Measurements from ENCODE around the gene LYRM2. TPM values are rescaled to one million over a fixed set of nuclear protein-coding genes. Genes with fewer than 3 reads are reported as not detected.
"Not testable (repeated sequence)": the region's sequence is repeated elsewhere in the genome, so short reads cannot be mapped to it uniquely, and the experiment has no call there.

Gene LYRM2
- polyA plus RNA-seq, 4 donors, result 8.3 to 41.8 (median 22.0) TPM

DNA sequence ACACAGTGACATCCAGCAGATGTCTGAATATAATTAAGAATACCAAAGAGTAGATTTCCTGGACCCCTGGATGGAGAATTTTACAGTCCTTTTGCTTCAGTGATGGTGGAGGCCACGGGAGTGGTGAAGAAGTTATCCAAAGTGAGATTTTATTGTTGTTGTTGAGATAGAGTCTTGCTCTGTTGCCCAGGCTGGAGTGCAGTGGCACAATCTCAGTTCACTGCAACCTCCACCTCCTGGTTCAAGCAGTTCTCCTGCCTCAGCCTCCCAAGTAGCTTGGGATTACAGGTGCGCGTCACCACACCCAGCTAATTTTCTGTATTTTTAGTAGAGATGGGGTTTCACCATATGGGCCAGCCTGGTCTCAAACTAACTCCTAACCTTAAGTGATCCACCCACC, 3.0 kb upstream of the LYRM2 start:
- H3K36me3 ChIP-seq (ENCODE audit: control insufficient read depth in 3 of 3, insufficient read depth in 2 of 3, low read depth in 1 of 3, low read length in 3 of 3); H3K9me3 ChIP-seq (ENCODE audit: control insufficient read depth in 2 of 2, insufficient read depth in 1 of 2, low read depth in 1 of 2, low read length in 1 of 2); H3K4me3 ChIP-seq (ENCODE audit: low read depth in 1 of 3, low read length in 3 of 3); DNase-seq; H3K27me3 ChIP-seq (ENCODE audit: control insufficient read depth in 3 of 3, insufficient read depth in 3 of 3, low read length in 3 of 3); H3K27ac ChIP-seq (ENCODE audit: low read depth in 1 of 3, low read length in 2 of 3); H3K4me1 ChIP-seq (ENCODE audit: control insufficient read depth in 3 of 3, insufficient read depth in 2 of 3, low read depth in 1 of 3, low read length in 2 of 3); FAIRE-seq: not testable (repeated sequence)
- 96 to 98% (median 97%) methylated on average over 3 of the region's 3 CpGs for WGBS, 3 donors

DNA sequence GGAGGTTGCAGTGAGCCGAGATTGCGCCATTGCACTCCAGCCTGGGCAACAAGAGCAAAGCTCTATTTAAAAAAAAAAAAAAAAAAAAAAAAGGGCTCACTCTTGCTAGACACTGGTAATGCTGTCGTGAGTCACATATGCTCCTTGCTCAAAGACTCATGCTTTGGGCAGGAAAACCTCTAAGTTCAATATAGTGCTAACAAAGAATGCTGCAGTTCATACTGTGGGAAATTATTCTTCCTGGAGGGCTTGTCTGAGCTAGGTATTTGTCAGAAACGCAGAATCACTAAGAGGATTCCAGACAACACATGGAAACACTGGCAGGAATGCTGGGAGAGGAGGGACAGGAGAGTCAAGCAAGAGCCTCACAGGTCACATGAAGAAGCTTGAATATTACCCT, 2.3 kb upstream of the LYRM2 start:
- FAIRE-seq, result no peak
- H3K4me3 ChIP-seq (ENCODE audit: low read depth in 1 of 3, low read length in 3 of 3), result no peak overlapping the region
- peaks cover 0 to 6% (median 4%) of the 10 kb centered on the region in 3 donors for H3K4me1 ChIP-seq (ENCODE audit: control insufficient read depth in 3 of 3, insufficient read depth in 2 of 3, low read depth in 1 of 3, low read length in 2 of 3)
- H3K27me3 ChIP-seq (ENCODE audit: control insufficient read depth in 3 of 3, insufficient read depth in 3 of 3, low read length in 3 of 3), result no peaks in the 10 kb centered on the region
- no peak for DNase-seq
- 90 to 97% (median 91%) methylated on average over 4 of the region's 4 CpGs for WGBS, 3 donors
- peaks cover 0 to 13% (median 4%) of the 10 kb centered on the region in 3 donors for H3K36me3 ChIP-seq (ENCODE audit: control insufficient read depth in 3 of 3, insufficient read depth in 2 of 3, low read depth in 1 of 3, low read length in 3 of 3)
- no peak overlapping the region for H3K27ac ChIP-seq (ENCODE audit: low read depth in 1 of 3, low read length in 2 of 3)
- no peaks in the 10 kb centered on the region for H3K9me3 ChIP-seq (ENCODE audit: control insufficient read depth in 2 of 2, insufficient read depth in 1 of 2, low read depth in 1 of 2, low read length in 1 of 2)

DNA sequence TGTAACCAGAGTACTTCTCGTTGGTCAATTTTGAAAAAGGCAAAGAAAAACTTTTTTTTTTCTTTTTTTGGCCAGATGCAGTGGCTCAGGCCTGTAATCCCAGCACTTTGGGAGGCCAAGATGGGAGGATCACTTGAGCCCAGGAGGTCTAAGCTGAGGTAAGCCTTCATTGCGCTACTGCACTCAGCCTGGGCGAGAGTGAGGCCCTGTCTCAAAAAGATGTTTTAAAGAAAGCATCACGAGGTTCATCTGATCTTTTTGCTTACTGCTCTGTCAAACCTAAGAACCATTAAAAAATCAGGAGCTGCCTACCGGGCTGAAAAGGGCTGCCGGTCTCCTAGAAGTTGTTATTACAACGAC, 607 bp downstream of the LYRM2 start:
- Histone ChIP-seq H3K27ac (ENCODE audit: low read depth in 1 of 3, low read length in 2 of 3) (peak overlapping the region; percentile 84 to 98 (median 89)), H3K36me3 (ENCODE audit: control insufficient read depth in 3 of 3, insufficient read depth in 2 of 3, low read depth in 1 of 3, low read length in 3 of 3) (peaks cover 0 to 6% (median 5%) of the 10 kb centered on the region in 3 donors), H3K9me3 (ENCODE audit: control insufficient read depth in 2 of 2, insufficient read depth in 1 of 2, low read depth in 1 of 2, low read length in 1 of 2) (no peaks in the 10 kb centered on the region), H3K27me3 (ENCODE audit: control insufficient read depth in 3 of 3, insufficient read depth in 3 of 3, low read length in 3 of 3) (no peaks in the 10 kb centered on the region), H3K4me3 (ENCODE audit: low read depth in 1 of 3, low read length in 3 of 3) (peak overlapping the region; percentile 41 to 75 (median 65)), H3K4me1 (ENCODE audit: control insufficient read depth in 3 of 3, insufficient read depth in 2 of 3, low read depth in 1 of 3, low read length in 2 of 3) (peaks cover 0 to 6% (median 4%) of the 10 kb centered on the region in 3 donors)
- 5 to 16% (median 7%) methylated on average over 7 of the region's 7 CpGs for WGBS, 3 donors
- DNase-seq, result no peak
- no peak for FAIRE-seq

DNA sequence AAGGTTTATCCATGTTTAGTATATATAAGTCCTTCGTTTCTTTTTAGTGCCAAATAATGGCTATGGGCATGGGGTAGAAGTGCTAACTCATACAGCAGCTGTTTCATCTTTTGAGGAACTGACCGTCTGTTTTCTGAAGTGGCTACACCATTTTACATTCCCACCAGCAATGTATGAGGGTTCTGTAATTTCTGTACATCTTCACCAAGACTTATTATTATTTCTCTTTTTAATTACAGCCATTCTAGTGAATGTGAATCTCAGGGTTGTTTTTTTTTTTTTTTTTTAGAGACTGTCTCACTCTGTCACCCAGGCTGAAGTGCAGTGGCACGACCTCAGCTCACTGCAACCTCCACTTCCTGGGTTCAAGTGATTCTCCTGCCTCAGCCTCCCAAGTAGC, 2.1 kb downstream of the LYRM2 start:
- not testable (repeated sequence) for FAIRE-seq; H3K36me3 ChIP-seq (ENCODE audit: control insufficient read depth in 3 of 3, insufficient read depth in 2 of 3, low read depth in 1 of 3, low read length in 3 of 3); H3K27me3 ChIP-seq (ENCODE audit: control insufficient read depth in 3 of 3, insufficient read depth in 3 of 3, low read length in 3 of 3); H3K27ac ChIP-seq (ENCODE audit: low read depth in 1 of 3, low read length in 2 of 3); H3K4me1 ChIP-seq (ENCODE audit: control insufficient read depth in 3 of 3, insufficient read depth in 2 of 3, low read depth in 1 of 3, low read length in 2 of 3); H3K4me3 ChIP-seq (ENCODE audit: low read depth in 1 of 3, low read length in 3 of 3); DNase-seq; H3K9me3 ChIP-seq (ENCODE audit: control insufficient read depth in 2 of 2, insufficient read depth in 1 of 2, low read depth in 1 of 2, low read length in 1 of 2)
- WGBS, 3 donors, result 96 to 98% (median 97%) methylated on average over 3 of the region's 3 CpGs

DNA sequence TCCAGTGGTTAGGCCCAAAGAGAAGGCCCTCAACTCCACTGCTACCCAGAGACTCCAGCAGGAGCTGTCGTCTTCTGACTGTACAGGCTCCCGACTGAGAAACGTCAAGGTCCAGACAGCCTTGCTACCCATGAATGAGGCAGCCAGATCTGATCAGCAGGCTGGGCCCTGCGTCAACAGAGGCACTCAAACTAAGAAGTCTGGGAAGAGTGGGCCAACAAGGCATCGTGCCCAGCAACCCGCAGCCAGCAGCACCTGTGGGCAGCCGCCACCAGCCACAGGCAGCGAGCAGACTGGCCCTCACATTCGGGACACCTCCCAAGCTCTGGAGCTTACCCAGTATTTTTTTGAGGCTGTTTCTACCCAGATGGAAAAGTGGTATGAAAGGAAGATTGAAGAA, 8.1 kb downstream of the LYRM2 start:
- 83 to 93% (median 93%) methylated on average over 9 of the region's 9 CpGs for WGBS, 3 donors
- peaks cover 0 to 13% (median 2%) of the 10 kb centered on the region in 3 donors for H3K36me3 ChIP-seq (ENCODE audit: control insufficient read depth in 3 of 3, insufficient read depth in 2 of 3, low read depth in 1 of 3, low read length in 3 of 3)
- DNase-seq, result no peak
- no peak for FAIRE-seq
- no peaks in the 10 kb centered on the region for H3K27me3 ChIP-seq (ENCODE audit: control insufficient read depth in 3 of 3, insufficient read depth in 3 of 3, low read length in 3 of 3)
- H3K27ac ChIP-seq (ENCODE audit: low read depth in 1 of 3, low read length in 2 of 3), result no peak overlapping the region
- no peaks in the 10 kb centered on the region for H3K4me1 ChIP-seq (ENCODE audit: control insufficient read depth in 3 of 3, insufficient read depth in 2 of 3, low read depth in 1 of 3, low read length in 2 of 3)
- no peaks in the 10 kb centered on the region for H3K9me3 ChIP-seq (ENCODE audit: control insufficient read depth in 2 of 2, insufficient read depth in 1 of 2, low read depth in 1 of 2, low read length in 1 of 2)
- no peak overlapping the region for H3K4me3 ChIP-seq (ENCODE audit: low read depth in 1 of 3, low read length in 3 of 3)

DNA sequence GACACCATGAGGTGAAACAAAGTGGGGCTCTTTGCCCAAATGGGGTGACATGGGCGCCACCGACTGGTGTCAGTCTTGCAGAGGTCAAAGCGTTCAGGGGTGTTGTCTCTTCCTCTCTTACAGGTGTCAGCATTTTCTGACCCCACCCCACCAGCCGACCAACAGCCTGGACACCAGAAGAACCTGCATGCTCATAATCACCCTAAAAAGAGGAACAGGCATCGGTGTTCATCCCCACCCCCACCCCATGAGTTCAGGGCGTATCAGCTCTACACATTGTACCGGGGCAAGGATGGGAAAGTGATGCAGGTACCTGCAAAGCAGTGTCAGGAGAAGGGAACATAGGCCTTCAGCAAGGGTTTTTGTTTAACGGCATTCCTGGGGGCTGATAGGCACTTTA, 14.8 kb downstream of the LYRM2 start:
- FAIRE-seq (no peak), DNase-seq (no peak)
- no peaks in the 10 kb centered on the region for H3K4me1 ChIP-seq (ENCODE audit: control insufficient read depth in 3 of 3, insufficient read depth in 2 of 3, low read depth in 1 of 3, low read length in 2 of 3)
- H3K9me3 ChIP-seq (ENCODE audit: control insufficient read depth in 2 of 2, insufficient read depth in 1 of 2, low read depth in 1 of 2, low read length in 1 of 2), result no peaks in the 10 kb centered on the region
- H3K36me3 ChIP-seq (ENCODE audit: control insufficient read depth in 3 of 3, insufficient read depth in 2 of 3, low read depth in 1 of 3, low read length in 3 of 3), result peaks cover 0 to 10% (median 0%) of the 10 kb centered on the region in 3 donors
- no peaks in the 10 kb centered on the region for H3K27me3 ChIP-seq (ENCODE audit: control insufficient read depth in 3 of 3, insufficient read depth in 3 of 3, low read length in 3 of 3)
- H3K27ac ChIP-seq (ENCODE audit: low read depth in 1 of 3, low read length in 2 of 3), result no peak overlapping the region
- WGBS, 3 donors, result 87 to 92% (median 91%) methylated on average over 8 of the region's 8 CpGs
- no peak overlapping the region for H3K4me3 ChIP-seq (ENCODE audit: low read depth in 1 of 3, low read length in 3 of 3)

DNA sequence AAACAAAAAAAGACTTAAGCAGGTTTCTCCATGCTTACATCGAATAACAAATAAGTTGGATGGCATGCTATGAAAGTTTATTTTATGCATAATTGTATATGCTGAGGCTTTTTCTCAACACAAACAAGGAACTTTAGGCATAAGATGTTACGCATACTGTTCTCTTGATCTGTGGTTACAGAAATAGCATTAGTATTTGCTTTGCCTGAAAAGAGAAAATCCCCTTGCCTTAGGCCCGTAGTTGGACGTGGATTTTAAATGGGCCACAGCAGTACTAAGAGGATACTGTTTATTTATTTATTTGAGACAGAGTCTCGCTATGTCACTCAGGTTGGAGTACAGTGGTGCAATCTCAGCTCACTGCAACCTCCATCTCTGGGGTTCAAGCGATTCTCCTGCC, 19.0 kb downstream of the LYRM2 start:
- Histone ChIP-seq H3K27ac (ENCODE audit: low read depth in 1 of 3, low read length in 2 of 3) (no peak overlapping the region), H3K9me3 (ENCODE audit: control insufficient read depth in 2 of 2, insufficient read depth in 1 of 2, low read depth in 1 of 2, low read length in 1 of 2) (no peaks in the 10 kb centered on the region), H3K4me1 (ENCODE audit: control insufficient read depth in 3 of 3, insufficient read depth in 2 of 3, low read depth in 1 of 3, low read length in 2 of 3) (no peaks in the 10 kb centered on the region), H3K4me3 (ENCODE audit: low read depth in 1 of 3, low read length in 3 of 3) (no peak overlapping the region), H3K27me3 (ENCODE audit: control insufficient read depth in 3 of 3, insufficient read depth in 3 of 3, low read length in 3 of 3) (no peaks in the 10 kb centered on the region), H3K36me3 (ENCODE audit: control insufficient read depth in 3 of 3, insufficient read depth in 2 of 3, low read depth in 1 of 3, low read length in 3 of 3) (peaks cover 0 to 7% (median 3%) of the 10 kb centered on the region in 3 donors)
- 92 to 94% (median 92%) methylated on average over 6 of the region's 6 CpGs for WGBS, 3 donors
- FAIRE-seq (no peak), DNase-seq (no peak)

DNA sequence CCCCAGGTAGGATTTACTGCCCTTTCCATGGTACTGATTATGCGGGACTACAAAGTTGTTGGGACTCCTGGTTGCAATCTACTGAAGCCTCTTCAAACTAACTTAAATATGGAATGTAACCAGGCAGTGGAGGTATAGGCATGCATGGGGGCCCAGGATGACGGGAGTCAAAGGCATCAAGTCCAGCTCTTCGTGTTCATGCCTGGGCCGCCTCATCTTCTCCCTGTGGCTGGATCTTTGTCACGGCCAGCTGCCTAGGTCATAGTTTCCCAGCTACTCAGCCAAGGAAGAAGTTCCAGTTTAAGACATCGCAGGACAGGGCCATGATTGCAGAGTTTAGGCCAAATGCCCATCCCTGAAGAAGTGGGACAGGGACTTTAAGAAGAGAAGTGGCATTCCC, 20.5 kb downstream of the LYRM2 start:
- DNase-seq, result no peak
- H3K27ac ChIP-seq (ENCODE audit: low read depth in 1 of 3, low read length in 2 of 3), result no peak overlapping the region
- no peaks in the 10 kb centered on the region for H3K27me3 ChIP-seq (ENCODE audit: control insufficient read depth in 3 of 3, insufficient read depth in 3 of 3, low read length in 3 of 3)
- no peak overlapping the region for H3K4me3 ChIP-seq (ENCODE audit: low read depth in 1 of 3, low read length in 3 of 3)
- H3K4me1 ChIP-seq (ENCODE audit: control insufficient read depth in 3 of 3, insufficient read depth in 2 of 3, low read depth in 1 of 3, low read length in 2 of 3), result no peaks in the 10 kb centered on the region
- WGBS, 3 donors, result 92 to 99% (median 93%) methylated on average over 6 of the region's 6 CpGs
- H3K36me3 ChIP-seq (ENCODE audit: control insufficient read depth in 3 of 3, insufficient read depth in 2 of 3, low read depth in 1 of 3, low read length in 3 of 3), result peaks cover 0 to 4% (median 3%) of the 10 kb centered on the region in 3 donors
- FAIRE-seq, result no peak
- H3K9me3 ChIP-seq (ENCODE audit: control insufficient read depth in 2 of 2, insufficient read depth in 1 of 2, low read depth in 1 of 2, low read length in 1 of 2), result no peaks in the 10 kb centered on the region

DNA sequence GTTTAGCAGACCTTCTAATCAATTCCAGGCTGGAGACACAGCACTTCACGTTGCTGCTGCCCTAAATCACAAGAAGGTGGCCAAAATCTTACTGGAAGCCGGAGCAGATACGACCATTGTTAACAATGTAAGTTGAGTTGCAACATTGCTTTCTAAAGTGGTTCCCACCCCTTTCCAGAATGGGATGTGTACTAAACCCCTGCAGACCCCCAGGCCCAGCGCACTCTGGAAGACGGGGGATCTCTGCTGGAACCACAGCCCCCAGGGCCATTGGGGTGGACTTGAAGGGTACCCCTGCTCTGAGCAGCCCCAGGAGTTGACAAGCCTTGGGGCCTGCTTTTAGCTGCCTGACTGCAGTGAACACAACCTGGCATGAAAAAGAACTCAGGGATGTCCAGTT, 22.0 kb downstream of the LYRM2 start:
- Histone ChIP-seq H3K36me3 (ENCODE audit: control insufficient read depth in 3 of 3, insufficient read depth in 2 of 3, low read depth in 1 of 3, low read length in 3 of 3) (peaks cover 0 to 3% (median 0%) of the 10 kb centered on the region in 3 donors), H3K4me3 (ENCODE audit: low read depth in 1 of 3, low read length in 3 of 3) (no peak overlapping the region), H3K27me3 (ENCODE audit: control insufficient read depth in 3 of 3, insufficient read depth in 3 of 3, low read length in 3 of 3) (no peaks in the 10 kb centered on the region), H3K9me3 (ENCODE audit: control insufficient read depth in 2 of 2, insufficient read depth in 1 of 2, low read depth in 1 of 2, low read length in 1 of 2) (no peaks in the 10 kb centered on the region), H3K4me1 (ENCODE audit: control insufficient read depth in 3 of 3, insufficient read depth in 2 of 3, low read depth in 1 of 3, low read length in 2 of 3) (no peaks in the 10 kb centered on the region), H3K27ac (ENCODE audit: low read depth in 1 of 3, low read length in 2 of 3) (no peak overlapping the region)
- whole genome bisulfite sequencing, 3 donors, result 83 to 90% (median 89%) methylated on average over 5 of the region's 5 CpGs
- FAIRE-seq (no peak), DNase-seq (no peak)
